Ectodermal cell (in vitro differentiated cells): Measurements from ENCODE around the gene OPALIN.

ENCODE experiments used
- H3K27ac ChIP-seq: 2 replicates; pipeline ENCODE4 v1.7.0; 2013; ENCODE audit warnings: mild to moderate bottlenecking, low read depth, low read length; ENCODE audit not compliant: insufficient read depth, poor library complexity, severe bottlenecking
- H3K27me3 ChIP-seq: 2 replicates; pipeline ENCODE4 v1.7.0; 2013; ENCODE audit warnings: mild to moderate bottlenecking, low read length; ENCODE audit not compliant: insufficient read depth, control insufficient read depth, poor library complexity, severe bottlenecking
- H3K36me3 ChIP-seq: one replicate; pipeline ENCODE4 v1.7.0; 2013; ENCODE audit warnings: low read length; ENCODE audit not compliant: control insufficient read depth, insufficient read depth
- H3K4me1 ChIP-seq: one replicate; pipeline ENCODE4 v1.7.0; 2013; ENCODE audit warnings: low read length; ENCODE audit not compliant: control insufficient read depth, insufficient read depth
- H3K4me3 ChIP-seq: 2 replicates; pipeline ENCODE4 v1.7.0; 2013; ENCODE audit warnings: low read depth, low read length, control low read depth; ENCODE audit not compliant: insufficient read depth
- H3K9me3 ChIP-seq: 2 replicates; pipeline ENCODE4 v1.7.0; 2013; ENCODE audit warnings: mild to moderate bottlenecking, low read length, moderate library complexity; ENCODE audit not compliant: control insufficient read depth
- WGBS, 2 experiments: methylation state at CpG; one replicate each; pipeline ENCODE4 v1.1.7; 2013; ENCODE audit warnings: missing lambda C conversion rate in 2 of 2; 5-methylcytosine and 5-hydroxymethylcytosine counted together

The OPALIN gene

GRCh38 chr10:96306516-96306915 is 52.3 kb downstream of the OPALIN start:
- H3K4me3 ChIP-seq = no peak overlapping the region
- no peaks in the 10 kb centered on the region for H3K9me3 ChIP-seq
- WGBS, 2 experiments = 94 to 97% methylated on average over 8 of the region's 8 CpGs
- no peaks in the 10 kb centered on the region for H3K27me3 ChIP-seq
- no peaks in the 10 kb centered on the region for H3K36me3 ChIP-seq
- no peak overlapping the region for H3K27ac ChIP-seq
- peaks cover 17% of the 10 kb centered on the region for H3K4me1 ChIP-seq

- Histone ChIP-seq H3K27me3 (no peaks in the 10 kb centered on the region), H3K27ac (no peak overlapping the region), H3K36me3 (no peaks in the 10 kb centered on the region), H3K9me3 (no peaks in the 10 kb centered on the region), H3K4me1 (peaks cover 12% of the 10 kb centered on the region), H3K4me3 (no peak overlapping the region)
- 97% methylated on average over 3 of the region's 3 CpGs for WGBS, 2 experiments
Observed at GRCh38 chr10:96305019-96305418, 53.8 kb downstream of the OPALIN start.

DNA sequence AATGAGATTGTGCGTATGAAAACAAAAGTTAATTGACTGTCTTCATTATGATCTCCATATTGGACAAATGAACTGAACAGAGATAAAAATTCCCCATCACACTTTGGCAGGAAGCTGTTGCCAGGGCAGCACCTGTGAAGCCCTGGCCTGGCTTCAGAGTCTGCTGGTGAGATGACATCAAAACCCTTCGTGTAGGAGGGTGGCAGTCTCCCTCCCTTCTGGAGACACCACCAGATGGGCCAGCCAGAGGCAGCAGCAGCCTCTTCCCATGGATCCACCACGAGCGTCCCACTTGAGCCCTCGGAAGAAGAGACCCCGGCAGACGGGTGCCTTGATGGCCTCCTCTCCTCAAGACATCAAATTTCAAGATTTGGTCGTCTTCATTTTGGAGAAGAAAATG is 54.6 kb downstream of the OPALIN start, which contains the start of gene DNTT:
DNTT (plus strand) TSS at position 205 of the 400 bp plus-strand sequence; CDS start at position 269, 64 bp downstream.
- Histone ChIP-seq H3K4me3 (no peak within 1 kb of the TSS), H3K27ac (no peak within 1 kb of the TSS), H3K36me3 (no peaks in the 10 kb centered on the region), H3K4me1 (peaks cover 12% of the 10 kb centered on the region), H3K9me3 (no peaks in the 10 kb centered on the region), H3K27me3 (no peaks in the 10 kb centered on the region)
- WGBS, 2 experiments = 93 to 96% methylated on average over 7 to 8 of the region's 8 CpGs

DNA sequence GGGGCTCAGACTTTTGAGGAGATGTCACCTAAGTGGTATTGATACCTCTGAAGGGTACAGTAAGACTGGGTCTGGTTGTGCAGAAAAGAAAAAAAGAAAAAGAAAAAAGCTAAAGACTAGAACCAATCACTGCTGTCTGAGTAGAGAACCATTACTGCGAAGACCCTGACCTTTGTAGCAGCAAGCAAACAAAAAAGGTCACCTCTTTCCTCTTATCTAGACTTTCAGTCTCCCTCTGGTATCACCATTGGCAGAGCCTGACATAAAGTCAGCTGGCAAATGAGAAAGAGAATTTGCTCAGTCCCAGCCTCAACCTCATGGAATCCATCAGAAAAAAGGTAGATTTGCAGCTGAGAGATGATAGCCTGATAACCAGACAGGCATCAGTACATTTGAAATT is 57.2 kb downstream of the OPALIN start:
- Histone ChIP-seq H3K27ac (no peak overlapping the region), H3K27me3 (no peaks in the 10 kb centered on the region), H3K9me3 (no peaks in the 10 kb centered on the region), H3K4me1 (no peaks in the 10 kb centered on the region), H3K4me3 (no peak overlapping the region), H3K36me3 (no peaks in the 10 kb centered on the region)
- 75 to 87% methylated on average over 1 of the region's 1 CpG for WGBS, 2 experiments

GRCh38 chr10:96299383-96299782 is 59.4 kb downstream of the OPALIN start:
- Histone ChIP-seq H3K27ac (no peak overlapping the region), H3K4me3 (no peak overlapping the region), H3K4me1 (no peaks in the 10 kb centered on the region), H3K9me3 (no peaks in the 10 kb centered on the region), H3K36me3 (no peaks in the 10 kb centered on the region), H3K27me3 (no peaks in the 10 kb centered on the region)
- WGBS, 2 experiments = 93 to 95% methylated on average over 3 to 5 of the region's 5 CpGs

- no peaks in the 10 kb centered on the region for H3K9me3 ChIP-seq
- no peaks in the 10 kb centered on the region for H3K27me3 ChIP-seq
- no peaks in the 10 kb centered on the region for H3K36me3 ChIP-seq
- H3K27ac ChIP-seq = no peak overlapping the region
- 90 to 98% methylated on average over 3 of the region's 3 CpGs for WGBS, 2 experiments
- H3K4me3 ChIP-seq = no peak overlapping the region
- H3K4me1 ChIP-seq = no peaks in the 10 kb centered on the region
Observed at GRCh38 chr10:96298362-96298761, 60.4 kb downstream of the OPALIN start.

GRCh38 chr10:96297486-96297885 is 61.3 kb downstream of the OPALIN start:
- H3K9me3 ChIP-seq = no peaks in the 10 kb centered on the region
- H3K36me3 ChIP-seq = no peaks in the 10 kb centered on the region
- WGBS, 2 experiments = 94 to 96% methylated on average over 2 of the region's 2 CpGs
- no peak overlapping the region for H3K27ac ChIP-seq
- H3K4me1 ChIP-seq = no peaks in the 10 kb centered on the region
- no peak overlapping the region for H3K4me3 ChIP-seq
- no peaks in the 10 kb centered on the region for H3K27me3 ChIP-seq

DNA sequence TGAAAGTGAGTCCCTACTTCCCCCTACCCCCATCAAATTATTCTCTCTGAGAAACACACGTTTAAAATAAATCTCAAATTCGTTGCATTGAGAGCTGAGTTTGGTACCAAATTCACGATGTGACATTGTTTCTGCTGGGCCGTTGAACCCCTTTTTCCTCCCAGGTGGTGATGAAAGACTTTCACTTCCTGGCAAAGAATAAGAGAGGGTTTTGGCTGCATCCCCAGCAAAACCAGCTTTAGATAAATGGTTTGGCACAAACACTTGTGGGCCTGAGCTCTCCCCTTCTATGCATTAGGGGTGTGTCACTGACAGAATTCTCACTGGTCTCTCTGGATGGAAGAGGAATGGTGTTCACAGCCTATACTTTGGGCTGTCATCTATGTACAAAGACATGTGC is 63.3 kb downstream of the OPALIN start:
- H3K36me3 ChIP-seq = no peaks in the 10 kb centered on the region
- H3K4me3 ChIP-seq = no peak overlapping the region
- H3K27me3 ChIP-seq = no peaks in the 10 kb centered on the region
- no peaks in the 10 kb centered on the region for H3K9me3 ChIP-seq
- no peaks in the 10 kb centered on the region for H3K4me1 ChIP-seq
- 94 to 95% methylated on average over 4 of the region's 4 CpGs for WGBS, 2 experiments
- no peak overlapping the region for H3K27ac ChIP-seq
